Measurements from ENCODE around the gene FASTK. TPM values are rescaled to one million over a fixed set of nuclear protein-coding genes. Genes with fewer than 3 reads are reported as not detected.

The FASTK gene
- total and polyA plus RNA-seq, 3 donors from 2014 or later, result 60.3 to 124 (median 114) TPM

- Histone ChIP-seq H3K9me3 (no peaks in the 10 kb centered on the region), H3K36me3 (ENCODE audit: low read depth, missing control alignments) (no peaks in the 10 kb centered on the region), H3K4me3 (no peak overlapping the region), H3K27ac (no peak overlapping the region), H3K4me1 (no peaks in the 10 kb centered on the region), H3K27me3 (no peaks in the 10 kb centered on the region)
- DNase-seq, result no peak
- no peak for TF ChIP-seq POLR2A (IDR thresholded peaks at IDR 0.05)
- TF ChIP-seq CTCF (IDR thresholded peaks at IDR 0.05), result no peak
- intact Hi-C loops (cut with DNase I; ENCODE audit: low total_unique reads), result no loop called here
- 63 to 66% methylated on average over 10 to 19 of the region's 20 CpGs for WGBS, 2 donors
Measured at GRCh38 chr7:151099486-151100211, 19.0 kb upstream of the FASTK start.

GRCh38 chr7:151095828-151096475 lies 15.3 kb upstream of the FASTK start:
- Histone ChIP-seq H3K27ac (no peak overlapping the region), H3K36me3 (ENCODE audit: low read depth, missing control alignments) (no peaks in the 10 kb centered on the region), H3K4me1 (no peaks in the 10 kb centered on the region), H3K9me3 (no peaks in the 10 kb centered on the region), H3K4me3 (no peak overlapping the region), H3K27me3 (no peaks in the 10 kb centered on the region)
- no peak for DNase-seq
- intact Hi-C loops (cut with DNase I; ENCODE audit: low total_unique reads), result no loop called here
- 78 to 80% methylated on average over 14 to 17 of the region's 17 CpGs for WGBS, 2 donors
- TF ChIP-seq POLR2A (IDR thresholded peaks at IDR 0.05) (no peak), CTCF (IDR thresholded peaks at IDR 0.05) (no peak)

- Histone ChIP-seq H3K4me3 (no peak overlapping the region), H3K9me3 (no peaks in the 10 kb centered on the region), H3K27me3 (no peaks in the 10 kb centered on the region), H3K36me3 (ENCODE audit: low read depth, missing control alignments) (no peaks in the 10 kb centered on the region), H3K4me1 (peaks cover under 1% of the 10 kb centered on the region), H3K27ac (no peak overlapping the region)
- DNase-seq, result no peak
- WGBS, 2 donors, result 75 to 80% methylated on average over 8 to 10 of the region's 10 CpGs
- intact Hi-C loops (cut with DNase I; ENCODE audit: low total_unique reads), result no loop called here
- TF ChIP-seq POLR2A (IDR thresholded peaks at IDR 0.05), result no peak
Measured at GRCh38 chr7:151095123-151095797, 14.7 kb upstream of the FASTK start.

- Histone ChIP-seq H3K27ac (no peak overlapping the region), H3K9me3 (no peaks in the 10 kb centered on the region), H3K36me3 (ENCODE audit: low read depth, missing control alignments) (no peaks in the 10 kb centered on the region), H3K4me3 (no peak overlapping the region), H3K4me1 (peaks cover 5% of the 10 kb centered on the region), H3K27me3 (no peaks in the 10 kb centered on the region)
- TF ChIP-seq CTCF (IDR thresholded peaks at IDR 0.05), result no peak
- no peak for TF ChIP-seq POLR2A (IDR thresholded peaks at IDR 0.05)
- no peak for DNase-seq
- intact Hi-C loops (cut with DNase I; ENCODE audit: low total_unique reads), result no loop called here
- 69 to 78% methylated on average over 5 of the region's 5 CpGs for WGBS, 2 donors
Measured at GRCh38 chr7:151094675-151095074, 14.1 kb upstream of the FASTK start.

GRCh38 chr7:151093748-151094147 lies 13.1 kb upstream of the FASTK start:
- no peak overlapping the region for H3K4me3 ChIP-seq
- intact Hi-C loops (cut with DNase I; ENCODE audit: low total_unique reads), result no loop called here
- DNase-seq, result no peak
- peaks cover 14% of the 10 kb centered on the region for H3K4me1 ChIP-seq
- H3K36me3 ChIP-seq (ENCODE audit: low read depth, missing control alignments), result no peaks in the 10 kb centered on the region
- no peaks in the 10 kb centered on the region for H3K9me3 ChIP-seq
- no peaks in the 10 kb centered on the region for H3K27me3 ChIP-seq
- no peak for TF ChIP-seq POLR2A (IDR thresholded peaks at IDR 0.05)
- no peak for TF ChIP-seq CTCF (IDR thresholded peaks at IDR 0.05)
- 85 to 91% methylated on average over 5 to 6 of the region's 6 CpGs for WGBS, 2 donors
- H3K27ac ChIP-seq, result no peak overlapping the region

Data from testis (tissue), 3 donors.